ENCODE data around the gene PRKCA. TPM values are rescaled to one million over a fixed set of nuclear protein-coding genes. Genes with fewer than 3 reads are reported as not detected.
A peak's percentile ranks its signal among the peaks of the same experiment; 100 is the strongest.

PRKCA gene
- total and polyA plus RNA-seq, 9 of the 15 experiments (the other 6 are each of a cell fraction or from before 2014, with no cell fraction given), result 3.2 to 33.0 (median 17.8) TPM

DNA sequence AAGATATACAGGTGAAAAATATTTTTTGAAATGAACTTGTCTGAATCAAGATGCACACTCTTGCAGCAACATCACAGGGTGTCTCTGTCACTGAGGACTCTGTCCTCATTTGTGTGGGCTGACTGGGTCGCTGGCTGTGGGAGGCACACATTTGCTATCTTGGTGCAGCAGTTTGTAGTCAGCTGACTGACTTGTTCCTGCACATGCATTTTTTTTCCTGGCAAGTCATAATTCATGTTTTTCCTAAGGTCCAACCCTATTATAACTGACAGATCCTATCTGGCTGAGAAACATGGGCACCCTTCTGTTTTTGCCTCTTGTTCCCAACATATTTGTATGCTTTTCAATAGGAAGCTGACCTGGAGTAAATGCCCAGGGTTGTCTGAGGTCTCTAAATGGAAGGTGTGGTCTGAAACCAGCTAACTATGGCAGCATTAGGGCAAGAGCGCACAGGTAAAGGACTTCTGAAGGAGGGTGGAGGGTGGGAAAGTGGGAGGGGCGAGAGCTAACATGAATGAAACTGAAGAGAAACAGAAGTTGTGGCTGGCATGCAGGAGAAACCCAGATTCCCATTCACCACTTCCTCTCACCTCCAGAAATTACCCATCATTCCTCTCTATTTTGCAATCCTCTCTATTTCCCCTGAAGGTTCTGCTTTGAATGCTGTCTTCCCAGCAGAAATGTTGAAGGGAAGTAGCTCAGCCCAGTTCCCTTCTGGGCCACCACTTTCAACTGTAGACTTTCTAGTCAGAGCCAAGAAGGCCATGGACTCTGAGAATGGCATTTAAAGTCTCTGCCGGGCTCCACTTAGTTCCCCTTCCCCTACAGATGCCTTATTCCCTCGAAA is 166.1 kb downstream of the PRKCA start (continued):
- TF ChIP-seq, protein P1, sequence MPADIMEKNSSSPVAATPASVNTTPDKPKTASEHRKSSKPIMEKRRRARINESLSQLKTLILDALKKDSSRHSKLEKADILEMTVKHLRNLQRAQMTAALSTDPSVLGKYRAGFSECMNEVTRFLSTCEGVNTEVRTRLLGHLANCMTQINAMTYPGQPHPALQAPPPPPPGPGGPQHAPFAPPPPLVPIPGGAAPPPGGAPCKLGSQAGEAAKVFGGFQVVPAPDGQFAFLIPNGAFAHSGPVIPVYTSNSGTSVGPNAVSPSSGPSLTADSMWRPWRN (IDR thresholded peaks at IDR 0.05; ENCODE audit: low read depth), result no peak
- TF ChIP-seq, protein P2, sequence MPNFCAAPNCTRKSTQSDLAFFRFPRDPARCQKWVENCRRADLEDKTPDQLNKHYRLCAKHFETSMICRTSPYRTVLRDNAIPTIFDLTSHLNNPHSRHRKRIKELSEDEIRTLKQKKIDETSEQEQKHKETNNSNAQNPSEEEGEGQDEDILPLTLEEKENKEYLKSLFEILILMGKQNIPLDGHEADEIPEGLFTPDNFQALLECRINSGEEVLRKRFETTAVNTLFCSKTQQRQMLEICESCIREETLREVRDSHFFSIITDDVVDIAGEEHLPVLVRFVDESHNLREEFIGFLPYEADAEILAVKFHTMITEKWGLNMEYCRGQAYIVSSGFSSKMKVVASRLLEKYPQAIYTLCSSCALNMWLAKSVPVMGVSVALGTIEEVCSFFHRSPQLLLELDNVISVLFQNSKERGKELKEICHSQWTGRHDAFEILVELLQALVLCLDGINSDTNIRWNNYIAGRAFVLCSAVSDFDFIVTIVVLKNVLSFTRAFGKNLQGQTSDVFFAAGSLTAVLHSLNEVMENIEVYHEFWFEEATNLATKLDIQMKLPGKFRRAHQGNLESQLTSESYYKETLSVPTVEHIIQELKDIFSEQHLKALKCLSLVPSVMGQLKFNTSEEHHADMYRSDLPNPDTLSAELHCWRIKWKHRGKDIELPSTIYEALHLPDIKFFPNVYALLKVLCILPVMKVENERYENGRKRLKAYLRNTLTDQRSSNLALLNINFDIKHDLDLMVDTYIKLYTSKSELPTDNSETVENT (CRISPR knock-in tag; IDR thresholded peaks at IDR 0.05), result no peak
- TF ChIP-seq, protein P3, sequence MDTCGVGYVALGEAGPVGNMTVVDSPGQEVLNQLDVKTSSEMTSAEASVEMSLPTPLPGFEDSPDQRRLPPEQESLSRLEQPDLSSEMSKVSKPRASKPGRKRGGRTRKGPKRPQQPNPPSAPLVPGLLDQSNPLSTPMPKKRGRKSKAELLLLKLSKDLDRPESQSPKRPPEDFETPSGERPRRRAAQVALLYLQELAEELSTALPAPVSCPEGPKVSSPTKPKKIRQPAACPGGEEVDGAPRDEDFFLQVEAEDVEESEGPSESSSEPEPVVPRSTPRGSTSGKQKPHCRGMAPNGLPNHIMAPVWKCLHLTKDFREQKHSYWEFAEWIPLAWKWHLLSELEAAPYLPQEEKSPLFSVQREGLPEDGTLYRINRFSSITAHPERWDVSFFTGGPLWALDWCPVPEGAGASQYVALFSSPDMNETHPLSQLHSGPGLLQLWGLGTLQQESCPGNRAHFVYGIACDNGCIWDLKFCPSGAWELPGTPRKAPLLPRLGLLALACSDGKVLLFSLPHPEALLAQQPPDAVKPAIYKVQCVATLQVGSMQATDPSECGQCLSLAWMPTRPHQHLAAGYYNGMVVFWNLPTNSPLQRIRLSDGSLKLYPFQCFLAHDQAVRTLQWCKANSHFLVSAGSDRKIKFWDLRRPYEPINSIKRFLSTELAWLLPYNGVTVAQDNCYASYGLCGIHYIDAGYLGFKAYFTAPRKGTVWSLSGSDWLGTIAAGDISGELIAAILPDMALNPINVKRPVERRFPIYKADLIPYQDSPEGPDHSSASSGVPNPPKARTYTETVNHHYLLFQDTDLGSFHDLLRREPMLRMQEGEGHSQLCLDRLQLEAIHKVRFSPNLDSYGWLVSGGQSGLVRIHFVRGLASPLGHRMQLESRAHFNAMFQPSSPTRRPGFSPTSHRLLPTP (IDR thresholded peaks at IDR 0.05; ENCODE audit: borderline replicate concordance, extremely low read depth, insufficient read length), result no peak
- TF ChIP-seq ZNF507 (tag; conservative IDR thresholded peaks at IDR 0.05) (no peak), EP300 (IDR thresholded peaks at IDR 0.05; ENCODE audit: low read length) (peak; percentile 91; the same call in 1 of the 2 replicates), NONO (IDR thresholded peaks at IDR 0.05; ENCODE audit: low read depth in 2 of 2, low read length in 1 of 2) (no peak), CBX2 (IDR thresholded peaks at IDR 0.05; ENCODE audit: insufficient read depth, low read length, poor library complexity, severe bottlenecking) (no peak), ZKSCAN1 (IDR thresholded peaks at IDR 0.05; ENCODE audit: low read depth, low read length) (peak; percentile 66; the same call in 1 of the 2 replicates), SMAD1 (IDR thresholded peaks at IDR 0.05; ENCODE audit: low read depth, low read length, partially characterized antibody) (no peak), MTA1 (IDR thresholded peaks at IDR 0.05; ENCODE audit: borderline replicate concordance) (no peak), CBFB (CRISPR knock-in tag; IDR thresholded peaks at IDR 0.05) (no peak)
- TF ChIP-seq, protein P4, sequence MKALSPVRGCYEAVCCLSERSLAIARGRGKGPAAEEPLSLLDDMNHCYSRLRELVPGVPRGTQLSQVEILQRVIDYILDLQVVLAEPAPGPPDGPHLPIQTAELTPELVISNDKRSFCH (CRISPR knock-in tag; IDR thresholded peaks at IDR 0.05), result no peak
- TF ChIP-seq, protein P4 (tag; IDR thresholded peaks at IDR 0.05), result no peak
- TF ChIP-seq, protein P5, sequence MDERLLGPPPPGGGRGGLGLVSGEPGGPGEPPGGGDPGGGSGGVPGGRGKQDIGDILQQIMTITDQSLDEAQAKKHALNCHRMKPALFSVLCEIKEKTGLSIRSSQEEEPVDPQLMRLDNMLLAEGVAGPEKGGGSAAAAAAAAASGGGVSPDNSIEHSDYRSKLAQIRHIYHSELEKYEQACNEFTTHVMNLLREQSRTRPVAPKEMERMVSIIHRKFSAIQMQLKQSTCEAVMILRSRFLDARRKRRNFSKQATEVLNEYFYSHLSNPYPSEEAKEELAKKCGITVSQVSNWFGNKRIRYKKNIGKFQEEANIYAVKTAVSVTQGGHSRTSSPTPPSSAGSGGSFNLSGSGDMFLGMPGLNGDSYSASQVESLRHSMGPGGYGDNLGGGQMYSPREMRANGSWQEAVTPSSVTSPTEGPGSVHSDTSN (CRISPR knock-in tag; IDR thresholded peaks at IDR 0.05; ENCODE audit: low read depth), result no peak
- TF ChIP-seq, protein P5 (tag; conservative IDR thresholded peaks at IDR 0.05; ENCODE audit: low read depth), result peak; percentile 95
- TF ChIP-seq, protein P6, sequence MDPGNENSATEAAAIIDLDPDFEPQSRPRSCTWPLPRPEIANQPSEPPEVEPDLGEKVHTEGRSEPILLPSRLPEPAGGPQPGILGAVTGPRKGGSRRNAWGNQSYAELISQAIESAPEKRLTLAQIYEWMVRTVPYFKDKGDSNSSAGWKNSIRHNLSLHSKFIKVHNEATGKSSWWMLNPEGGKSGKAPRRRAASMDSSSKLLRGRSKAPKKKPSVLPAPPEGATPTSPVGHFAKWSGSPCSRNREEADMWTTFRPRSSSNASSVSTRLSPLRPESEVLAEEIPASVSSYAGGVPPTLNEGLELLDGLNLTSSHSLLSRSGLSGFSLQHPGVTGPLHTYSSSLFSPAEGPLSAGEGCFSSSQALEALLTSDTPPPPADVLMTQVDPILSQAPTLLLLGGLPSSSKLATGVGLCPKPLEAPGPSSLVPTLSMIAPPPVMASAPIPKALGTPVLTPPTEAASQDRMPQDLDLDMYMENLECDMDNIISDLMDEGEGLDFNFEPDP (CRISPR knock-in tag; IDR thresholded peaks at IDR 0.05), result no peak

All from K562 (cell line).